Stimulated activated CD8-positive, alpha-beta memory T cell treated with anti-CD3 and anti-CD28 coated beads, Interleukin-2, amount 100 ng/mL, for 1 hour (primary cell): Measurements from ENCODE around the gene AOPEP.
"Not testable (repeated sequence)": the region's sequence is repeated elsewhere in the genome, so short reads cannot be mapped to it uniquely, and the experiment has no call there.

Experiments
- DNase-seq, 2 donors: peaks; one replicate each; pipeline ENCODE4 v3.0.0-alpha.2; 2020; ENCODE audit warnings: low read depth in 2 of 2

Gene AOPEP

GRCh38 chr9:94813379-94813778, 86.9 kb downstream of the AOPEP start:
- no peak for DNase-seq

- DNase-seq = no peak
These were observed 91.0 kb downstream of the AOPEP start for GRCh38 chr9:94817291-94818177.

GRCh38 chr9:94818178-94818541, 91.7 kb downstream of the AOPEP start:
- DNase-seq = no peak

GRCh38 chr9:94819161-94819687, 92.7 kb downstream of the AOPEP start:
- DNase-seq = no peak

GRCh38 chr9:94821098-94821887, 94.8 kb downstream of the AOPEP start:
- no peak for DNase-seq

GRCh38 chr9:94822273-94822672, 95.8 kb downstream of the AOPEP start:
- DNase-seq = no peak

GRCh38 chr9:94823710-94824109, 97.2 kb downstream of the AOPEP start:
- no peak for DNase-seq

GRCh38 chr9:94824411-94824810, 97.9 kb downstream of the AOPEP start:
- DNase-seq = no peak

GRCh38 chr9:94824913-94825610, 98.6 kb downstream of the AOPEP start:
- DNase-seq = no peak

- no peak for DNase-seq
These were observed 99.1 kb downstream of the AOPEP start for GRCh38 chr9:94825611-94825958.

GRCh38 chr9:94826044-94826443, 99.5 kb downstream of the AOPEP start:
- no peak for DNase-seq

GRCh38 chr9:94826644-94827410, 100.3 kb downstream of the AOPEP start:
- DNase-seq = no peak

- no peak for DNase-seq
These were observed 101.2 kb downstream of the AOPEP start for GRCh38 chr9:94827584-94828304.

GRCh38 chr9:94829380-94830070, 103.0 kb downstream of the AOPEP start:
- no peak for DNase-seq

GRCh38 chr9:94830071-94830604, 103.6 kb downstream of the AOPEP start:
- not testable (repeated sequence) for DNase-seq

- DNase-seq = no peak
These were observed 107.3 kb downstream of the AOPEP start for GRCh38 chr9:94833802-94834201.

- DNase-seq = no peak
These were observed 110.9 kb downstream of the AOPEP start for GRCh38 chr9:94837404-94837803.

- no peak for DNase-seq
These were observed 112.9 kb downstream of the AOPEP start for GRCh38 chr9:94839398-94839797.

- no peak for DNase-seq
These were observed 114.2 kb downstream of the AOPEP start for GRCh38 chr9:94840738-94841137.

- DNase-seq = no peak
These were observed 116.6 kb downstream of the AOPEP start for GRCh38 chr9:94843134-94843533.
